Suppressor macrophage (primary cell): Measurements from ENCODE around the gene SLC25A34.

Experiments
- DNase-seq, 4 experiments: peaks; one replicate each; pipeline ENCODE4 v3.0.0-alpha.2; 2020 to 2022

The SLC25A34 gene

GRCh38 chr1:15755021-15755645 lies 19.1 kb downstream of the SLC25A34 start:
- DNase-seq, result no peak

GRCh38 chr1:15755646-15756040 lies 19.6 kb downstream of the SLC25A34 start:
- no peak for DNase-seq

- no peak for DNase-seq
Measured at GRCh38 chr1:15756143-15757015, 20.3 kb downstream of the SLC25A34 start.

- peak in 3 of 4 experiments; percentile 10 to 40 (median 28) for DNase-seq
Measured at GRCh38 chr1:15757016-15757543, 21.0 kb downstream of the SLC25A34 start.

- DNase-seq, result no peak
Measured at GRCh38 chr1:15757575-15758342, 21.7 kb downstream of the SLC25A34 start.

GRCh38 chr1:15758343-15758931 lies 22.4 kb downstream of the SLC25A34 start, which contains the start of gene FBLIM1:
TSS of gene FBLIM1 (plus strand) at chr1:15758795. CDS start at chr1:15764984, 6,189 bp downstream.
- DNase-seq, result no peak

- peak in 2 of 4 experiments; percentile 33 to 50 for DNase-seq
Measured at GRCh38 chr1:15758953-15759661, 23.0 kb downstream of the SLC25A34 start.

- no peak for DNase-seq
Measured at GRCh38 chr1:15760520-15761211, 24.6 kb downstream of the SLC25A34 start.

- DNase-seq, result no peak
Measured at GRCh38 chr1:15761366-15762128, 25.5 kb downstream of the SLC25A34 start.

GRCh38 chr1:15762546-15762945 lies 26.5 kb downstream of the SLC25A34 start:
- DNase-seq, result no peak

GRCh38 chr1:15764269-15764764 lies 28.3 kb downstream of the SLC25A34 start:
- DNase-seq, result no peak

- no peak for DNase-seq
Measured at GRCh38 chr1:15764890-15765289, 28.8 kb downstream of the SLC25A34 start.

GRCh38 chr1:15765495-15766194 lies 29.6 kb downstream of the SLC25A34 start:
- DNase-seq, result no peak

- DNase-seq, result no peak
Measured at GRCh38 chr1:15767941-15768340, 31.9 kb downstream of the SLC25A34 start.

- no peak for DNase-seq
Measured at GRCh38 chr1:15768388-15768787, 32.3 kb downstream of the SLC25A34 start.

- DNase-seq, result no peak
Measured at GRCh38 chr1:15770313-15770962, 34.4 kb downstream of the SLC25A34 start.

GRCh38 chr1:15771836-15772515 lies 35.9 kb downstream of the SLC25A34 start:
- no peak for DNase-seq

- DNase-seq, result no peak
Measured at GRCh38 chr1:15775706-15776105, 39.6 kb downstream of the SLC25A34 start.
